AG04450 (cell line): Measurements from ENCODE around the gene ADAMTS4. TPM values are rescaled to one million over a fixed set of nuclear protein-coding genes. Genes with fewer than 3 reads are reported as not detected.

ENCODE experiments used
- CTCF ChIA-PET: fragments of 300-600, 350-600 bp; formaldehyde crosslinking; extraction: SDS; loops from one replicate; lab custom pipeline; 2022; ENCODE audit warnings: antibody characterized with exemption, inconsistent platforms; lab: Charles Lee
- POLR2A ChIA-PET: fragments of 350-600 bp; formaldehyde crosslinking; extraction: SDS; loops from one replicate; lab custom pipeline; 2021; ENCODE audit warnings: antibody characterized with exemption, inconsistent platforms; lab: Yijun Ruan, JAX
- DNase-seq: peaks from one replicate; pipeline ENCODE4 v3.0.0-alpha.2; 2011; ENCODE audit warnings: low read depth, low spot score
- H3K27ac ChIP-seq: one replicate; pipeline ENCODE4 v1.5.1; 2012; ENCODE audit warnings: low read depth, low read length, control low read depth
- H3K27me3 ChIP-seq: one replicate; pipeline ENCODE4 v1.6.0; 2012; ENCODE audit warnings: low read length; ENCODE audit not compliant: control insufficient read depth, insufficient read depth
- H3K4me3 ChIP-seq: 2 replicates; pipeline ENCODE4 v1.5.1; 2011; ENCODE audit warnings: mild to moderate bottlenecking, low read depth, low read length, control low read depth
- H3K9me3 ChIP-seq: 2 replicates; pipeline ENCODE4 v1.5.1; 2012; ENCODE audit warnings: low read length; ENCODE audit not compliant: control insufficient read depth, insufficient read depth
- CTCF ChIP-seq: IDR thresholded peaks from 2 replicates; pipeline ENCODE4 v1.5.1; 2011; ENCODE audit warnings: low read depth, low read length, control low read depth, inconsistent platforms
- polyA plus RNA-seq: library from polyadenylated mRNA; depleted of rRNA; stranded (reverse); fragments of >200 nt; gene quantifications from 2 replicates; pipeline ENCODE4 v1.2.3, GENCODE V29; 2011

The ADAMTS4 gene
- polyA plus RNA-seq, 1 experiment: 0.52 TPM

- peak; percentile 55 for TF ChIP-seq CTCF
- Histone ChIP-seq H3K27me3 (no peaks in the 10 kb centered on the region), H3K4me3 (peak within 1 kb of the TSS; percentile 86), H3K27ac (peak within 1 kb of the TSS; percentile 93), H3K9me3 (no peaks in the 10 kb centered on the region; the same call in 1 of the 2 replicates)
- peak; percentile 93 for DNase-seq
- ChIA-PET CTCF (interaction anchor here (0.6 to 2.6 kb wide), 23 partner anchors 9 to 289 kb away, joined by 3 to 24 read pairs (median 5); partner anchors contain the start of genes APOA2, DEDD, KLHDC9 and TOMM40L), POLR2A (interaction anchor here (0.6 to 1.3 kb wide), 9 partner anchors 10 to 120 kb away, joined by 3 to 5 read pairs (median 3); partner anchors contain the start of genes ADAMTS4, DEDD, NDUFS2 and NIT1)
Observed at GRCh38 chr1:161165742-161166668, 32.8 kb downstream of the ADAMTS4 start, which contains the start of gene PPOX. Gene PPOX (plus strand): TSS chr1:161166426. CDS start chr1:161166848, 422 bp downstream.

- no peak for DNase-seq
- no peak for TF ChIP-seq CTCF
- Histone ChIP-seq H3K4me3 (peak overlapping the region; percentile 86; the same call in 1 of the 2 replicates), H3K27me3 (no peaks in the 10 kb centered on the region), H3K9me3 (no peaks in the 10 kb centered on the region; the same call in 1 of the 2 replicates), H3K27ac (peak overlapping the region; percentile 93)
- POLR2A ChIA-PET: interaction anchor here (0.6 to 1.3 kb wide), 6 partner anchors 11 to 120 kb away, joined by 3 to 4 read pairs (median 3); partner anchors contain the start of genes ADAMTS4, NDUFS2 and USF1
- CTCF ChIA-PET: interaction anchor here (0.6 to 2.6 kb wide), 19 partner anchors 8 to 219 kb away, joined by 3 to 24 read pairs (median 5); partner anchors contain the start of genes APOA2, KLHDC9, TOMM40L and UFC1
Observed at GRCh38 chr1:161164901-161165610, 33.8 kb downstream of the ADAMTS4 start.

GRCh38 chr1:161163793-161164192 is 35.1 kb downstream of the ADAMTS4 start:
- ChIA-PET POLR2A (no interaction called here), CTCF (interaction anchor here (0.8 to 2.6 kb wide), 2 partner anchors 30 to 62 kb away, joined by 4 to 18 read pairs; partner anchors contain the start of gene TOMM40L)

GRCh38 chr1:161162806-161163205 is 36.0 kb downstream of the ADAMTS4 start:
- Histone ChIP-seq H3K9me3 (no peaks in the 10 kb centered on the region; the same call in 1 of the 2 replicates), H3K27ac (no peak overlapping the region), H3K4me3 (no peak overlapping the region), H3K27me3 (no peaks in the 10 kb centered on the region)
- no peak for TF ChIP-seq CTCF
- POLR2A ChIA-PET: no interaction called here
- no peak for DNase-seq
- CTCF ChIA-PET: no interaction called here

More at GRCh38 chr1:161163793-161164192, 35.1 kb downstream of the ADAMTS4 start:
- H3K9me3 ChIP-seq: no peaks in the 10 kb centered on the region; the same call in 1 of the 2 replicates
- TF ChIP-seq CTCF: no peak
- no peak overlapping the region for H3K27ac ChIP-seq
- no peak overlapping the region for H3K4me3 ChIP-seq
- no peak for DNase-seq
- H3K27me3 ChIP-seq: no peaks in the 10 kb centered on the region
